LoVo (cell line): ENCODE measurements around the gene DHFR.
"Not testable (repeated sequence)": the region's sequence is repeated elsewhere in the genome, so short reads cannot be mapped to it uniquely, and the experiment has no call there.

Source experiments
- DNase-seq: peaks from one replicate; pipeline ENCODE4 v3.0.0-alpha.2; 2016; ENCODE audit warnings: low spot score

The DHFR gene

DNA sequence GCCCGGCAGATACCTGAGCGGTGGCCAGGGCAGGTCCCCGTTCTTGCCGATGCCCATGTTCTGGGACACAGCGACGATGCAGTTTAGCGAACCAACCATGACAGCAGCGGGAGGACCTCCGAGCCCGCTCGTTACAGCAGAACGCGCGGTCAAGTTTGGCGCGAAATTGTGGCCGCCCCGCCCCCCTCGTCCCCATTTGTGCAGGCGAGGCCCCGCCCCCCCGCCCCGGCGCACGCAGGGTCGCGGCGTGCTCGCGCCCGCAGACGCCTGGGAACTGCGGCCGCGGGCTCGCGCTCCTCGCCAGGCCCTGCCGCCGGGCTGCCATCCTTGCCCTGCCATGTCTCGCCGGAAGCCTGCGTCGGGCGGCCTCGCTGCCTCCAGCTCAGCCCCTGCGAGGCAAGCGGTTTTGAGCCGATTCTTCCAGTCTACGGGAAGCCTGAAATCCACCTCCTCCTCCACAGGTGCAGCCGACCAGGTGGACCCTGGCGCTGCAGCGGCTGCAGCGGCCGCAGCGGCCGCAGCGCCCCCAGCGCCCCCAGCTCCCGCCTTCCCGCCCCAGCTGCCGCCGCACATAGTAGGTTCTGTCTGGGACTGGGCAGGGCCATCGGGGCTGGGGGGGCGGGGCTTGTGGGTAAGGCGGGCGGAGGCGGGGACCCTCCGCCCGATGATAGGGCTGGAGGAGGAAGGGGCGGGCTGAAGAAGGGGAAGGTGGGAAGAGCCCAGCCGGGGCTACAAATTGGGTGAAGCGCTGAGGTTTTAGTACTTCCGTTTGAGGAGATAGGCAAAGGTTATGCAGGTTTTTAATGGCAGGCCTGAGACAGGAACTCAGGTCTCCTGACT is at the start of gene DHFR, which contains the start of gene MSH3:
TSS of gene DHFR (minus strand) at position 593 of the 840 bp plus-strand sequence. CDS start at position 99, 494 bp downstream.
TSS of gene MSH3 (plus strand) at position 262 of the 840 bp plus-strand sequence. CDS start at position 338, 76 bp downstream.
- peak; percentile 96 for DNase-seq

- DNase-seq, result no peak
Measured at GRCh38 chr5:80704221-80704620, 49.4 kb upstream of the DHFR start.

DNA sequence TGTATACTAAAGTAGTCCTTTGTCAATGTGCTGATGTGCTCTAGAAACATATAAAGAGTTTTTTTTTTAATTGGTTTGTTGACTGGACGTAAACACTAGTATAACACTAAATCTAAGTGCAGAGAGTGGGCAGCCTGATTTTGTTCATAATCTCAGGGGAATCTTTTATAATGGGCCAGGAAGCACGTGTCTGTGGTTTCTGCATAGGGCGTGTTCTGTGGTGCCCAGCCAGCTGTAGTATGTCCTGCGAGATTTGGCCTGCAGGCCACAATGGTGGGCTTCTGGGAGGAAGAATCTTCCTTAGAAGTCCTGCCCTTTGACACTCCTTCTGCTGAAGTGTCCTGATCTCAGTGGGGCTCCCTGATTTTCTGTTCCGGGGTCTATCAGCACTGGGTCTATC is 49.0 kb upstream of the DHFR start:
- no peak for DNase-seq

GRCh38 chr5:80703291-80703690 is 48.5 kb upstream of the DHFR start:
- no peak for DNase-seq

DNA sequence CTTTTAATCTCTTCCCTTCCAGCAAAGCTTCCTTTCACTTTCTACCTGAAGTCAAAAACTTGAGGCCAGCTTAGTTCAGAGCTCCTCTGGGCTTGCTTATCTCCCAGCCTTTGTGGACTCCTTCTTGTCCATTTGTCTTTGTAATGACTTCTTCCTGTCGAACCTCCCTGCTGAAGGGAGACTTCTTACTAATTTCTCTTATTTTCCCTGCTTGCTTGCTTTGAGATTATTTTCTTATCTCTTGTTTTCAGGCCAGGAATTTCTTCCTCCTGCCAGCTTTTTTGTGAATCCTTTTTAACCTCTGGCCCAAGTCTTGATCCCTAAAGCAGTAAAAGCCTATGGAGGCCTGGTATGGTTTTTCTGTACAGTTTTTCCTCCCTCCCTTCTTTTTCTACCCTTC is 46.8 kb upstream of the DHFR start:
- no peak for DNase-seq

DNA sequence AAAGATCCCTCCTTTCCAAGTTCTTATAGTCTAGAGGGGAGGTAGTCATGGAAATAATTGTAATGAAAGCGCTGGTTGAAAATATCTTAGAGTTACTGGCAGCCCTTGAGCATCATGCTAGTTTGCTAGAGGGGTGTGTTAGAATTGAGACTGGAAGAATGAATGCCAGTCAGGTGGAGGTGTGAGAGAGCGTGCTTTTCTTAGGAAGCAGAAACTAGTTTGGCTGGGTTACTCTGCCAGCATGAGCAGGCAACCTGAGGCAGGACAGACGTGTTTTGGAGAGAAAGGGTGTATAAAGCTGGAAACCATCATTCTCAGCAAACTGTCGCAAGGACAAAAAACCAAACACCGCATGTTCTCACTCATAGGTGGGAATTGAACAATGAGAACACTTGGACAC is 43.6 kb upstream of the DHFR start:
- DNase-seq, result no peak

DNA sequence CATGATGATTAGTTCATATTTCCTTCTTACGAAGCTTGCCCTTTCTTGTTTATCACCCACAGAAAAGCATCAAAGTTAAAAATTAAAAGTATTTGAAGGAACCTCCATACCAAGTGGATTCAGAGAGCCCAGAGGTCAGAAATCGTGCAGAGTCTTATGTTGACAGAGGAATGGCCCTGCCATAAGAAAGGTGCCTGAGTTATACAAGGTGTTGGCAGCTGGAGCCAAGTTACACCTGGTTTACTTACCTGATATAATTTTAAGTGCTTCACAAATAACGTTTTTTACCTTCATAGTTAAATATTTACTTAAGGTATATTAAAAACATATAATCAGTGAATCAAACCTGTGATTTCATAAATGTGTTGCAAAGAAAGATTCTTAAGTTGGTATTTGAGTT is 42.3 kb upstream of the DHFR start:
- no peak for DNase-seq

- DNase-seq, result no peak
Measured at GRCh38 chr5:80696450-80696849, 41.7 kb upstream of the DHFR start.

DNA sequence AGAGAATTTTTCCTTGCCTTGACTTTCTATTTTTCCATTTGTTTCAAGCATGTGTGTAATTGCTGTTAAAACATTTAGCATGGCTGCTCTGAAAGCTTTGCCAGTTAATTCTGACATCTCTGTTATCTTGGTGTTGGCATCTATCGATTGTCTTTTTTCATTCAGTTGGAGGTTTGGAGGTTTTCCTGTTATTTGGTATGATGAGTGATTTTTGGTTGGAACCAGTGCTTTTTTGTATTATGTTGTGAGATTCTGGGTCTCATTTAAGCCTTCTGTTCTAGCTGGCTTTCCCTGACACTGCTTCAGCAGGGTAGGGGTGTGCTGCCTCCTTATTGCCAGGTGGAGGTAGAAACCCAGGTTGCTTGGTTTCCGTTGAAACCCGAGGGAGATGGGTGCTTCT is 40.9 kb upstream of the DHFR start:
- no peak for DNase-seq

- DNase-seq, result no peak
Measured at GRCh38 chr5:80689627-80690026, 34.8 kb upstream of the DHFR start.

DNA sequence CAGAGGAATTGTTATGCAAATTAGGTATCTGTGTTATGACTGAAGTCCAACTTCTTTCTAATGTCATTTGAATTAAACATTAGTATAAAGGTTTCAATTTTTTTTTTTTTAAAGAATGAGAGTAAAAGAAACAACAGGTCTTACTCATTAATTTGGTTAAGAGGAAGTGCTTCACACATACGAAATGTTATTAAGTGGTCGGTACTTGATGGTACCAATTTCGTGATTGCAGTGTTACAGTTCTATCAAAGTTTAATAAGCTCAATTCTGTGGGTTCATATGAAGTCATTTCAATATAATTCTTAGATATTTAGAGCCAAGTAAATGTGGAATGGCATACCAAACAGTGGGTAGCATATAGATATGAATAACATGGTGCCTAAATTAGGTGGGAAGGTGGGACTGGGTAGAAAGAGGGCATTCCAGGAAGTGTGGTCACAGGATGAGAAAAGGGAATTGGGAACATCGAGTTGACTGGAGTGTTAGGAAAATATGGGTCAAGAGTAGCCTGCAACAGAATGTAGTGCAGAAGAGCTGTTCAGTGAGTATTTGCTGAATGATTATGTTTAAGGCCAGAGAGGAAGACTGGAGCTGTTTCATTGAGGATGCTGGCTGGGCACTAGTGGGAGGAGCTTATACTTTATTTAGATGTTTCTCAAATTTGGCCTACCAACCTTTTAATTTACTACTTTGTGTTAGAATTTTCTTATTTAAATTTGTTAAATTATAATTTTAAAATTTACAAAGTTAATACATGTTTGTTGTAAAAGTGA is 34.1 kb upstream of the DHFR start:
- no peak for DNase-seq

DNA sequence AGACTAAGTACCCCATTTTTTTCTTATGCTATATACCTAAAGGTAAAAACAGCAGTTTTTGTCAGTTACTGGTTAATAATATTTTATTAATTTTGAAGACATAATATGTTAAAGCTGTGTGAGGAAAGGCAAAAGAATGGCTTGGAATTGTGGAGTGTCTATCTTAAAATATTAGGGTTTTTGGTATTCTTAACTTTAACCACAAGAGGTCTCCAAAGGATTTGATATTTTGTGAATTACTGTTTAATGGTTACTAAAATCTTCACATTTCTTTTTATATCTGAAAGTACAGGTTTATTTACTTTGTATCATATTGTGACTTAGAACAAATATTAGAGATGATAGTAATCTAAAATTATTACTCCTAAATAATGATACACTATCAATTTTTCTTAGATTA is 32.0 kb upstream of the DHFR start:
- peak; percentile 5 for DNase-seq

- DNase-seq, result no peak
Measured at GRCh38 chr5:80676706-80677105, 21.9 kb upstream of the DHFR start.

- peak; percentile 83 for DNase-seq
Measured at GRCh38 chr5:80672140-80672736, 17.5 kb upstream of the DHFR start.

DNA sequence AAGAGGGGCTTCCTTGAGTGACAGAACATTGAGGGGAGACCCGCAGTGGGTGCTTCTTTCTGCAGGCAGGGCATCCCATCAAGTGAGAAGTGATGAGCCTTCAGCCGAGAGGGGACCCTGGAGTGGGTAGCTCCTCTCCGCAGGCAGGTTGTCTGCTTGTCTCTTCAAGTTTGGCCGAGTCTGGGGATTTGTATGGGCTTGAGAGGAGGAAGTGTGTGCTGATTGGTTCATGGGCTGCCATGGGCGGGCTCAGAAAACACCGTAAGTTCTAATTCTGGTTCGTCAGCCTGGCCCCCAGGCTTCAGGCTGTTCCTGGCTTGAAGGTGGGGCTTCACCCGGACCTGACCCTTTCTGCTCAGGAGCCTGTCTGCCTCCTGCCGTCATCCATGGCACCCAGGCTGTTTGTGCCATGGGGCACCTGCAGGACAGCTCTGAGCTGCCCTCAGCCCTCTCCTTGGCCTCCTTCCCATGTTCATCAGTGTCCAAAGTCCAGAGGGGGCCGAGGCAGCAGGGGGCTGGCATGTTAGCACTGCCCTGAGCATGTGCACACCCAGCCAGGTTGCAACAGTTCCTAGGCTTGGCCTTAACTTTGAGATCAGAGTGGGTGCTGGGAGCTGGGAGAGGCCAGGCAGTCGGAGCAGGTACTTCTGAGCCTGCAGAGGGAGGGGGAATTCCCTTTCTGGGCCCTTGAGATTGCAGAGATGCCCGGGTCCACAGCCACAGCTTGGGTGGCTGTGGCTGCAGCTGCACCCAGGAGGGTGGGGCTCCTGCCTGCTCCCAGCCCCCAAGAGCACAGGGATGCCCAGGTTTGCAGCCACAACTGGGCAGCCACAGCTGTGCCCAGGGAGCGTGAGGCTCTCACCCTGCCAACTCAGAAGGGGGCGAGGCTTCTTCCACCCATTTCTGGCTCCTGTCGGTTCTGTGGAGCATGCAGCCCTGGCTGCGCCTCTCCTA is 13.5 kb upstream of the DHFR start:
- no peak for DNase-seq

- no peak for DNase-seq
Measured at GRCh38 chr5:80667384-80667783, 12.6 kb upstream of the DHFR start.

GRCh38 chr5:80665057-80665456 is 10.3 kb upstream of the DHFR start:
- DNase-seq, result no peak

- DNase-seq, result no peak
Measured at GRCh38 chr5:80662108-80662507, 7.3 kb upstream of the DHFR start.

GRCh38 chr5:80660661-80661060 is 5.9 kb upstream of the DHFR start:
- not testable (repeated sequence) for DNase-seq

- no peak for DNase-seq
Measured at GRCh38 chr5:80659106-80659505, 4.3 kb upstream of the DHFR start.

GRCh38 chr5:80656425-80656824 is 1.6 kb upstream of the DHFR start:
- DNase-seq, result no peak
